ENCODE data around the gene PCDHGC3.
A peak's percentile ranks its signal among the peaks of the same experiment; 100 is the strongest.

Gene PCDHGC3

DNA sequence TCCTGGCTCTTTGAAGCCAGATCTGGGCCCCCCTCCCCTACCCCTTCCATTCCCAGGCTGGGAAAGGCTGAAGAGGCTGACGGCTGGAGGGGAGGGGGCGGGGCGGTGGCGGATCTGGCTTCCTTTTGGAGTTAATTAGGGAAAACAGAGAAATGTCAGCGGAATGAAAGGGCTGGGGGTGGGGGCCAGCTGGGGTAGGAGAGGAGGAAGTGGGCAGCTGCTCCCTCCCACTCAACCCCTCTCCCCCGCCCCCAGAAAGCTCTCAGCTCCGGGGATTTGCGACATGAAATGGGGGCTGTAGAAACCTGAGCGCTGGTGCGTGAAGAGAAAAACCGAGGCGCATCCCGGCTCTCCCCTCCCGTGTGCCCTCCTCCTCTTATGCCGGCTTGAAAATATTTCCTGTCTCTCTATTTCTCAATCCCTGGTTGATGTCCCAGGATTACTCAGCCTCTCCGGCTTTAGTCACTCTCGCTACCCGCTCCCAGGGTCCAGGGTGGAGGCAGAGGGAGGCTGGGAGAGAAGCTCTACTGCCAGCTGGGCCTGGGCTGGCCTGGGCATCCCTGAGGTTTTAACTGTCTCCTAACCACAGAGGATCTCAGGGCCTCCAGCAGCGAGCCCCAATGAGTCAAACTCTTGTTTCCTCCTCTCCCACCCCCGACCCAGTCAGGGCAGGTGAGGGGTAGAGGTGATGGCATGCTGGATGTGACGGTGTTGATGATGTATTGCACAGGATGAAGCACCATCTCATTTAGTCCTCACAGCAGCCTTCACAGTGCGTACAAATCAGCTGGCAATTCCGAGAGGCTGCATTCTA, 33.2 kb downstream of the PCDHGC3 start:
- peak; percentile 87 for DNase-seq

GRCh38 chr5:141510160-141510559, 34.4 kb downstream of the PCDHGC3 start:
- DNase-seq: no peak

DNA sequence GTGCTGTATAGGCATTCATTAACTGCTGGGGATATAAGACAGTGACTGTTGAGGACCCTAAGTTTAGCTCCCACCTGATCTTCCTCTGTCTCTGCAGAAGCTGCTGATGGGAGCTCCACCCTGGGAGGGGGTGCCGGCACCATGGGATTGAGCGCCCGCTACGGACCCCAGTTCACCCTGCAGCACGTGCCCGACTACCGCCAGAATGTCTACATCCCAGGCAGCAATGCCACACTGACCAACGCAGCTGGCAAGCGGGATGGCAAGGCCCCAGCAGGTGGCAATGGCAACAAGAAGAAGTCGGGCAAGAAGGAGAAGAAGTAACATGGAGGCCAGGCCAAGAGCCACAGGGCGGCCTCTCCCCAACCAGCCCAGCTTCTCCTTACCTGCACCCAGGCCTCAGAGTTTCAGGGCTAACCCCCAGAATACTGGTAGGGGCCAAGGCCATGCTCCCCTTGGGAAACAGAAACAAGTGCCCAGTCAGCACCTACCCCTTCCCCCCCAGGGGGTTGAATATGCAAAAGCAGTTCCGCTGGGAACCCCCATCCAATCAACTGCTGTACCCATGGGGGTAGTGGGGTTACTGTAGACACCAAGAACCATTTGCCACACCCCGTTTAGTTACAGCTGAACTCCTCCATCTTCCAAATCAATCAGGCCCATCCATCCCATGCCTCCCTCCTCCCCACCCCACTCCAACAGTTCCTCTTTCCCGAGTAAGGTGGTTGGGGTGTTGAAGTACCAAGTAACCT, 35.3 kb downstream of the PCDHGC3 start:
- DNase-seq: no peak

- no peak for DNase-seq
Observed at GRCh38 chr5:141511771-141512325, 36.1 kb downstream of the PCDHGC3 start.

- DNase-seq: peak; percentile 80
Observed at GRCh38 chr5:141512390-141512910, 36.7 kb downstream of the PCDHGC3 start.

DNA sequence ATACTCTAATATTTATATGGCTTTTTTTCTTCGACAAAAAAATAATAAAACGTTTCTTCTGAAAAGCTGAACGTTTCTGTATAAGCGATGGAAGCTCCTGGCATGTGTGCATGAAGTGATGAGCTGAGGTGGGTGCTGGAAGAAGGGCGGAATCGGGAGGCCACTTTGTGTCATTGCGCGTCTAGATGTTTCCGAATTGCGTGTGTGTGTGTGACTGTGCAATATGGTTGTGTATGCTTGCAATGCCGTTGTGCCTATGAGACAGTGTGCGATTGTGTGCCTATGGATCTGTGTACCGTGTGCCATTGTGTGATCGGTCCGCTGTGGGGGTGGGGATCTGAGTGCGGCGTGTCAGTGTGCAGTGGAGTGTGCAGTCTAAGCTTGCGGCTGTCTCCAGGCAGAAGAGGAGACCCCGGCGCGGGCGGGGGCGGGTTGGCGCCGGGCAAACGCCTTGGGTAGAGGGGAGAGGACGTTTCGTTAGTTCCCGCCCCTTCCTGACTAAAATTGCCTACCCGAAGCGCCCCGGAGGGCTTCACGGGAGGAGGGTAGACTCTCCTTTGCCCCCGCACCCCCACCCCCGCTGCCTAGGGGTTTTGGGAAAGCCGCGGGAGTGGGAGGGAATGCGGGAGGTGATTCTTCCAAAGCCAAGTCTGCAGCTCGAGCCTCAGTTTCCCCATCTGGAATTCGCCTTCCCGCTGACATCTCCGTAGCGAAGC, 37.3 kb downstream of the PCDHGC3 start:
- DNase-seq: peak; percentile 85

- peak; percentile 94 for DNase-seq
Observed at GRCh38 chr5:141513627-141514329, 38.0 kb downstream of the PCDHGC3 start.

DNA sequence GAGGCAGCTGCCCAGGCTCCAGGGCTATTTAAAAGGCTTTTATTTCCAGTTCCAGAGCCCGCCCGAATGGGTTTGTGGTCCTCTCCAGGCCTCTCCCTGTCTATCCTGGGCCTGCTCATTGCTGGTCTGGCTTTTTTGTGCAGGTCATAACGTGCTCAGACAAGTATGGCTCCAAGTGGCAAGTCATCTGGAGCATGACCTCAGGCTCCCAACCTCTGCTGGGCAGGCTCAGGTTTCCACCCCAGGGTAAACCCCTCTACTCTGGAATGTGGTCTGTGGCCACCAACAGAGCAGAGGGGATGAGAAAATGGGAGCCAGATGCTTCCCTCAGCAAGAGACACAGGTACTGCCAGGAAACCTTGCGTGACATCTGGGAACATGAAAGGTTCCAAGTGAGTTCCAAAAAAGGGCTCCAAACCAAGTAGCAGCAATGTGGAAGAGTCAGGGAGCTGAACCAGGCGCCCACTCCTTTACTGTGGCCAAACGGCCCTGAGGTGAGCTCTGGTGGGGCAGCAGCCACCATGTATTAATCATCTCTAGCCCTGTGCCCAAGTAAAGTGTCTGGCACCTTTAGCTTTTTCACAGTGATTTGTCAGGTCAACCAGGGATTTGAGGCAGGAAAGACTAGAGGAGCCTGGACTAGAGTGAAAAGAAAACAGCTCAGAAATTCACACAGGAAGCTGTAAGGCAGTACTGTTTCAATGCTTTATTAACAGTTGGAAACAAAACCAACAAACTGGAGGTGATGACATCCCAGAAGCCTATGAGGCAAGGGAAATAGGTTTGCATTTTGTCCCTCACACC, 38.8 kb downstream of the PCDHGC3 start:
- no peak for DNase-seq

DNA sequence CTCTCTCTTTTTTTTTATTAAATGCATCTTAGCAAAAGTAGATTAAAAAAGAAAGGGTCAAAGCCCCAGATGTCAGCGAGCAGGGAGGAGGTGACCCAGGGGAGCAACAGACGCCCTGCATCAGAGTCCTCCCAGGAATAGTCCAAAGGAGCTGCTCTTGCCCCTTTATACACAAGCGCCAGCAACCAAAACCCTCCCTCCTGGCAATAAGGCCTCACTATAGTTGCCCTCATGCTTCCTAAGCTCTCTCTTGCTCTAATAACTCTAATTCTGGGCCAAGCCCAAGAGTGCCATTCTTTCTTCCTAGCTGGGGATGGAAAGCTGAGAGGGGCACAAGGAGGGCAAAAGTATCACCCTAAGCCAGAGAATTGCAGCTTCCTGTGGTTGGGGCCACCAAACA, 39.4 kb downstream of the PCDHGC3 start:
- DNase-seq: no peak

GRCh38 chr5:141515946-141516671, 40.3 kb downstream of the PCDHGC3 start:
- no peak for DNase-seq

- DNase-seq: no peak
Observed at GRCh38 chr5:141516672-141517025, 40.9 kb downstream of the PCDHGC3 start.

DNA sequence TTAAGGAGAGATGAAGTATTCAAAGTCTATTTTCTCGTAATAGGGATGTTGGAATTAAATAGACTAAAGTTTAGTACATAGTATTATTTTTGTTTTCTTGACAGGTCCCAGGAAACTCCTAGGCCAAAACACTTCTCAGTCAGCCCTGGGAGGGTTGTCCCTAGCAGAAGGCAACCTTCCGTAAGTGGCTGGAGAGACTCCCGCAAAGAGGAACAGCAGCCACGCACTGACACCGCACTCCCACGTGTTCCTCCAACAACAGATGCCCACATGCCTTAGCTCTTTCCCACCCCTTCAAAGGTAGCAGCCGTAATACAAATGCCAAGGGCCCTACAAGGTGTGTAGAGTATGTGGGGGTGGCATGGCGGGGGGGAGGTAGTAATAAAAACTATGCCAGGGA, 41.5 kb downstream of the PCDHGC3 start:
- no peak for DNase-seq

- DNase-seq: no peak
Observed at GRCh38 chr5:141517880-141518617, 42.3 kb downstream of the PCDHGC3 start.

DNA sequence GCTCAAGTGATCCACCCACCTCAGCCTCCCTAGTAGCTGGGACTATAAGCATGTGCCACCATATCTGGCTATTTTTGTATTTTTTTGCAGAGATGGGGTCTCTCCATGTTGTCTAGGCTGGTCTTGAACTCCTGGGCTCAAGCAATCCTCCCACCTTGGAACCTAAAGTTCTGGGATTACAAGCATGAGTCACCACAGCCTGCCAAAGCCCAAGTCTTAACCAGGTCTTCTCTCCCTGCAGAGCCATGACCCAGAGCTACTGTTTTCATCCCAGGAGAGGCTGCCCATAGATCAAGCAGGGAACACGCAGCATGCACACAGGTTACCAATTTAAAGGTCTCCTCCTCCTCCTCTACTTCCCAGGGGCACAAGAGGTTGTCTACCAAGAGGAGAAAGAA, 42.9 kb downstream of the PCDHGC3 start:
- DNase-seq: no peak

- no peak for DNase-seq
Observed at GRCh38 chr5:141519605-141520565, 44.1 kb downstream of the PCDHGC3 start.

DNA sequence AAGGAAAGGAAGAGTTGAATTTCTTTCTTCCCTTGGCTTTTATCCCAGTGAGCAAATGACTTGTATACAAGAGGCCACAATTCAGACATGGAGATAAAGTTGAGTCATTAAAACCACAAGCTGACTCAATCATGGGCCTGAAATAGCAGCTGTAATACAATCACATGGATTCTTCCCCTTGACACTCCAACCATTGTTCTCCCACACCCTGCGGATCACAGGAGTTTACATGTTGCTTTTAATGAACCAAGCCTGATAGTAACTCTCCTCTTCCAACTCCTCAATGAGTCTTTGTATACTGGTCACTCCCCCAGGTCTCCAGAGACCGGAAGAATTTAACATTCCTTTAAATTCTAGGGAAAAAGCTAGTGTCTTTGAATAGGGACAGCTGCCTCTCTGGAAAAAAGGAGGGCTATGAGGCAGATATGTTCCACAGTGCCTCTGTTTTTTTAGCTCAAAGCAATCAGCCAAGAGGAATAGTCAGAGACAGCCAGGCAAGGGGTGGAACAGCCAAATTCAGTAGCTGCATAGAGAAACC, 45.5 kb downstream of the PCDHGC3 start:
- peak; percentile 78 for DNase-seq

DNA sequence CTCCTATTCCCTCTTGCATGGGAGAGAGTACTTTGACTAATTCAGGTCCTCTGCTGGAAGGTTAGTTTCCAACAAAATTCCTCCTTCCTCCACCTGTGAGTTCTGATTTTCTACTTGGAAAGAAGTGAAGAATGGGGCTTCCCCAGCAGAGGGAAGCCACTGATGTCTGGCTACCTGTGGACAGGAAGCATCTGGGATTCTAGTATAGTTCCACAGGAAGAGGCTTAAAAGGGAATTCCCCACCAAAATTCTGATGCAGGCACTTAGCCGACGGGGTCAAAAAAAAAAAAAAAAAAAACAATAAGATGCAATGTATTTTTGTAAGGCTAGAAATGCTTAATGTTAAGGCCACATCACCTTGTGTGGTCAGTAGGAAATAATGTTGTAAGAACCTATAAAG, 46.5 kb downstream of the PCDHGC3 start:
- no peak for DNase-seq

GRCh38 chr5:141523991-141524390, 48.2 kb downstream of the PCDHGC3 start:
- DNase-seq: no peak
